ENCODE measurements around the gene NPM3.

DNA sequence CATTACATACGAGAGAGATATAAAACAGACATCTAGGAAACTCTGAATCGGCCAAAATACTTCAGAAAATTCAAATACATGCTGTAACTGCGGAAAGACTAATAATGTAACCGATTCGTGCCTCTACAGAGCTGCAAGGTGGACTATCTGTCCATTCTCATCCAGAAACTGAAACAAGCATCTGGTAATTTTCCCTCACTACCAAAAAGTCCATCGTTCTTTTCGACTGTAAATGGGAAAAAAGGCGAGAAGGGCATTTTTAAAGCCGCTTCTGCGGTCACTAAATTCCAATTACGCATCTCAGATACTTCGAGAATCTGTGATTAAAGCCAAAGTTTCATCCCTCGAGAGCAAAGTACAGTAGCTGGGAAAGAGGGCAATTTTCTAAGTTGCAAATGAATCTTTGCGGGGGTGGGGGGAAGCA lies 33.7 kb upstream of the NPM3 start:
- TF ChIP-seq CTCF (IDR thresholded peaks at IDR 0.05) (no peak), POLR2A (IDR thresholded peaks at IDR 0.05) (no peak), EP300 (IDR thresholded peaks at IDR 0.05) (no peak), POLR2AphosphoS5 (IDR thresholded peaks at IDR 0.05) (no peak)
